ENCODE results near the gene DUS3L.
"Not testable (repeated sequence)": the region's sequence is repeated elsewhere in the genome, so short reads cannot be mapped to it uniquely, and the experiment has no call there.

DUS3L gene

GRCh38 chr19:5772416-5772815, 18.5 kb downstream of the DUS3L start:
- no peak for DNase-seq (ENCODE audit: low spot score)

GRCh38 chr19:5767949-5768348, 23.0 kb downstream of the DUS3L start:
- no peak for DNase-seq (ENCODE audit: low spot score)

DNA sequence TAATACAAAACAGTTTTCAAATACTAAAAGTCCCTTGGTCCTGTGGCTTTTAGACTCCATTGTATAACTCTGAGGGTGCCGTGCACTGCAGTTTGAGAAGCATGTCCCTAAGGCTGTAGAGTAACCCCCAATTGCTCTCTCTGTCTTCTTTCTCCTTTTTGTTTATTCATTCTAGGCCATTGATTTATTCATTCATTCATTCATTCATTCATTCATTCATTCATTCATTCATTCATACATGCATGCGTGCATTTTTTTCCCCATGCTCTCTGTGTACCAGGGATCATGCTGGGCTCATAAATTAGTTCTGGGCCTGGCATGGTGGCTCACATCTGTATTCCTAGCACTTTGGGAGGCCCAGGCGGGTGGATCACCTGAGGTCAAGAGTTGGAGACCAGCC, 25.7 kb downstream of the DUS3L start:
- no peak for DNase-seq (ENCODE audit: low spot score)

GRCh38 chr19:5762608-5763217, 28.2 kb downstream of the DUS3L start:
- no peak for DNase-seq (ENCODE audit: low spot score)

GRCh38 chr19:5753743-5754142, 37.2 kb downstream of the DUS3L start:
- no peak for DNase-seq (ENCODE audit: low spot score)

DNA sequence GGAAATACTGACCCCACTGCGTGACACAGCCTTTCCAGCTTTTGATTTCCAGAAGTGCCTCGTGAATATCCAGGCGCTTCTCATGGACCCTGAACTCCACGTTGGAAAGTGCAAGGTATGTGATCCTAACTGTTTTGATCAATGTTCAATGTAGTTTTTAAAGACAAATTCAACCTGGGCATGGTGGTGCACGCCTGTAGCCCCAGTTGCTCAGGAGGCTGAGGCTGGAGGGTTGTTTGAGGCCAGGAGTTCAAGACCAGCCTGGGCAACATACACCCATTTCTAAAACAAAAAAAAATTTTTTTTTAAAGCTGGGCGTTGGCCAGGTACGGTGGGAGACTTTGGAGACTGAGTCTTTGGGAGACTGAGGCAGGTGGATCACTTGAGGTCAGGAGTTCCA, 39.3 kb downstream of the DUS3L start:
- DNase-seq (ENCODE audit: low spot score), result no peak

GRCh38 chr19:5749505-5749904, 41.5 kb downstream of the DUS3L start:
- DNase-seq (ENCODE audit: low spot score), result no peak

DNA sequence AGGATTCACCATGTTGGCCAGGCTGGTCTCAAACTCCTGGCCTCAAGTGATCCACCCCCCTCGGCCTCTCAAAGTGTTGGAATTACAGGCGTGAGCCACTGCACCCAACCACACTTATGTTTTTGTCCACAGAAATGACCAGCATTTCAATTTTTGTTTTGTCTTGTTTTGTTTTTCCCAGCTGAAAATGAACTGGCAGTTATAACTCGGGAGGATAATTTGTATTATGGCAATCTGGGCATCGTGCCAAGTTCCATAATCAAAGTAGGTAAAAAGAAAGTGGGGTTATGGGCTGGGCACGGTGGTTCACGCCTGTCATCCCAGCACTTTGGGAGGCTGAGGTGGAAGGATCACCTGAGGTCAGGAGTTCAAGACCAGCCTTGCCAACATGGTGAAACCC, 42.0 kb downstream of the DUS3L start:
- DNase-seq (ENCODE audit: low spot score), result not testable (repeated sequence)

GRCh38 chr19:5744999-5745398, 46.0 kb downstream of the DUS3L start:
- DNase-seq (ENCODE audit: low spot score), result not testable (repeated sequence)

- DNase-seq (ENCODE audit: low spot score), result no peak
Measured at GRCh38 chr19:5743630-5744029, 47.3 kb downstream of the DUS3L start.

GRCh38 chr19:5742051-5742450, 48.9 kb downstream of the DUS3L start:
- DNase-seq (ENCODE audit: low spot score), result no peak

- DNase-seq (ENCODE audit: low spot score), result no peak
Measured at GRCh38 chr19:5738423-5738822, 52.5 kb downstream of the DUS3L start.
